ENCODE measurements around the gene CLECL1.

Gene CLECL1

GRCh38 chr12:9732921-9733461 is at the start of gene CLECL1:
TSS of gene CLECL1 (minus strand) at chr12:9733097.
- Histone ChIP-seq H3K4me3 (ENCODE audit: low read depth, low read length) (no peak within 1 kb of the TSS), H3K4me1 (ENCODE audit: control insufficient read depth, insufficient read depth, low read length) (no peaks in the 10 kb centered on the region), H3K9ac (ENCODE audit: low read length) (no peak within 1 kb of the TSS), H3K27me3 (ENCODE audit: control insufficient read depth, insufficient read depth, low read length) (no peaks in the 10 kb centered on the region), H3K36me3 (ENCODE audit: control insufficient read depth, insufficient read depth, low read length) (no peaks in the 10 kb centered on the region), H3K27ac (ENCODE audit: low read depth, low read length) (no peak within 1 kb of the TSS), H3K9me3 (ENCODE audit: control insufficient read depth, insufficient read depth, low read depth, low read length) (no peaks in the 10 kb centered on the region)

GRCh38 chr12:9781360-9781759 is 48.5 kb upstream of the CLECL1 start:
- Histone ChIP-seq H3K4me3 (ENCODE audit: low read depth, low read length) (no peak overlapping the region), H3K9me3 (ENCODE audit: control insufficient read depth, insufficient read depth, low read depth, low read length) (peaks cover 5% of the 10 kb centered on the region), H3K9ac (ENCODE audit: low read length) (no peak overlapping the region), H3K36me3 (ENCODE audit: control insufficient read depth, insufficient read depth, low read length) (no peaks in the 10 kb centered on the region), H3K4me1 (ENCODE audit: control insufficient read depth, insufficient read depth, low read length) (peaks cover 32% of the 10 kb centered on the region), H3K27me3 (ENCODE audit: control insufficient read depth, insufficient read depth, low read length) (no peaks in the 10 kb centered on the region), H3K27ac (ENCODE audit: low read depth, low read length) (no peak overlapping the region)

- Histone ChIP-seq H3K4me3 (ENCODE audit: low read depth, low read length) (no peak overlapping the region), H3K4me1 (ENCODE audit: control insufficient read depth, insufficient read depth, low read length) (peaks cover 24% of the 10 kb centered on the region), H3K9me3 (ENCODE audit: control insufficient read depth, insufficient read depth, low read depth, low read length) (peaks cover 5% of the 10 kb centered on the region), H3K36me3 (ENCODE audit: control insufficient read depth, insufficient read depth, low read length) (no peaks in the 10 kb centered on the region), H3K27ac (ENCODE audit: low read depth, low read length) (no peak overlapping the region), H3K9ac (ENCODE audit: low read length) (no peak overlapping the region), H3K27me3 (ENCODE audit: control insufficient read depth, insufficient read depth, low read length) (no peaks in the 10 kb centered on the region)
Observed at GRCh38 chr12:9779209-9779608, 46.3 kb upstream of the CLECL1 start.

GRCh38 chr12:9776781-9777180 is 43.9 kb upstream of the CLECL1 start:
- Histone ChIP-seq H3K9ac (ENCODE audit: low read length) (no peak overlapping the region), H3K36me3 (ENCODE audit: control insufficient read depth, insufficient read depth, low read length) (no peaks in the 10 kb centered on the region), H3K4me1 (ENCODE audit: control insufficient read depth, insufficient read depth, low read length) (peaks cover 17% of the 10 kb centered on the region; the same call in 1 of the 2 replicates), H3K27me3 (ENCODE audit: control insufficient read depth, insufficient read depth, low read length) (no peaks in the 10 kb centered on the region), H3K27ac (ENCODE audit: low read depth, low read length) (no peak overlapping the region), H3K9me3 (ENCODE audit: control insufficient read depth, insufficient read depth, low read depth, low read length) (peaks cover 5% of the 10 kb centered on the region), H3K4me3 (ENCODE audit: low read depth, low read length) (no peak overlapping the region)

- Histone ChIP-seq H3K27ac (ENCODE audit: low read depth, low read length) (no peak overlapping the region), H3K9ac (ENCODE audit: low read length) (no peak overlapping the region), H3K9me3 (ENCODE audit: control insufficient read depth, insufficient read depth, low read depth, low read length) (no peaks in the 10 kb centered on the region), H3K36me3 (ENCODE audit: control insufficient read depth, insufficient read depth, low read length) (no peaks in the 10 kb centered on the region), H3K27me3 (ENCODE audit: control insufficient read depth, insufficient read depth, low read length) (no peaks in the 10 kb centered on the region), H3K4me3 (ENCODE audit: low read depth, low read length) (no peak overlapping the region), H3K4me1 (ENCODE audit: control insufficient read depth, insufficient read depth, low read length) (peaks cover 17% of the 10 kb centered on the region; the same call in 1 of the 2 replicates)
Observed at GRCh38 chr12:9773216-9773877, 40.5 kb upstream of the CLECL1 start.

- Histone ChIP-seq H3K4me1 (ENCODE audit: control insufficient read depth, insufficient read depth, low read length) (peaks cover 5% of the 10 kb centered on the region; the same call in 1 of the 2 replicates), H3K36me3 (ENCODE audit: control insufficient read depth, insufficient read depth, low read length) (no peaks in the 10 kb centered on the region), H3K4me3 (ENCODE audit: low read depth, low read length) (no peak overlapping the region), H3K9me3 (ENCODE audit: control insufficient read depth, insufficient read depth, low read depth, low read length) (no peaks in the 10 kb centered on the region), H3K27ac (ENCODE audit: low read depth, low read length) (no peak overlapping the region), H3K27me3 (ENCODE audit: control insufficient read depth, insufficient read depth, low read length) (no peaks in the 10 kb centered on the region), H3K9ac (ENCODE audit: low read length) (no peak overlapping the region)
Observed at GRCh38 chr12:9763025-9763424, 30.1 kb upstream of the CLECL1 start.

- Histone ChIP-seq H3K36me3 (ENCODE audit: control insufficient read depth, insufficient read depth, low read length) (no peaks in the 10 kb centered on the region), H3K4me3 (ENCODE audit: low read depth, low read length) (no peak overlapping the region), H3K9me3 (ENCODE audit: control insufficient read depth, insufficient read depth, low read depth, low read length) (no peaks in the 10 kb centered on the region), H3K4me1 (ENCODE audit: control insufficient read depth, insufficient read depth, low read length) (peaks cover 5% of the 10 kb centered on the region; the same call in 1 of the 2 replicates), H3K27ac (ENCODE audit: low read depth, low read length) (no peak overlapping the region), H3K27me3 (ENCODE audit: control insufficient read depth, insufficient read depth, low read length) (no peaks in the 10 kb centered on the region), H3K9ac (ENCODE audit: low read length) (no peak overlapping the region)
Observed at GRCh38 chr12:9762369-9762768, 29.5 kb upstream of the CLECL1 start.

- H3K4me3 ChIP-seq (ENCODE audit: low read depth, low read length): no peak overlapping the region
- H3K27ac ChIP-seq (ENCODE audit: low read depth, low read length): no peak overlapping the region
- no peaks in the 10 kb centered on the region for H3K36me3 ChIP-seq (ENCODE audit: control insufficient read depth, insufficient read depth, low read length)
- H3K27me3 ChIP-seq (ENCODE audit: control insufficient read depth, insufficient read depth, low read length): no peaks in the 10 kb centered on the region
- no peaks in the 10 kb centered on the region for H3K9me3 ChIP-seq (ENCODE audit: control insufficient read depth, insufficient read depth, low read depth, low read length)
- no peak overlapping the region for H3K9ac ChIP-seq (ENCODE audit: low read length)
- H3K4me1 ChIP-seq (ENCODE audit: control insufficient read depth, insufficient read depth, low read length): peaks cover 5% of the 10 kb centered on the region; the same call in 1 of the 2 replicates
Observed at GRCh38 chr12:9761419-9761781, 28.5 kb upstream of the CLECL1 start.

- H3K4me3 ChIP-seq (ENCODE audit: low read depth, low read length): no peak within 1 kb of the TSS
- H3K9me3 ChIP-seq (ENCODE audit: control insufficient read depth, insufficient read depth, low read depth, low read length): no peaks in the 10 kb centered on the region
- H3K4me1 ChIP-seq (ENCODE audit: control insufficient read depth, insufficient read depth, low read length): peaks cover 5% of the 10 kb centered on the region; the same call in 1 of the 2 replicates
- no peaks in the 10 kb centered on the region for H3K36me3 ChIP-seq (ENCODE audit: control insufficient read depth, insufficient read depth, low read length)
- H3K27me3 ChIP-seq (ENCODE audit: control insufficient read depth, insufficient read depth, low read length): no peaks in the 10 kb centered on the region
- H3K27ac ChIP-seq (ENCODE audit: low read depth, low read length): no peak within 1 kb of the TSS
- H3K9ac ChIP-seq (ENCODE audit: low read length): no peak within 1 kb of the TSS
Observed at GRCh38 chr12:9760699-9761418, 28.0 kb upstream of the CLECL1 start, which contains the start of gene CD69. TSS of gene CD69 (minus strand) at chr12:9760901. CDS start at chr12:9760820, 81 bp downstream.

GRCh38 chr12:9760120-9760519 is 27.2 kb upstream of the CLECL1 start:
- H3K4me1 ChIP-seq (ENCODE audit: control insufficient read depth, insufficient read depth, low read length): peaks cover 5% of the 10 kb centered on the region; the same call in 1 of the 2 replicates
- no peaks in the 10 kb centered on the region for H3K27me3 ChIP-seq (ENCODE audit: control insufficient read depth, insufficient read depth, low read length)
- no peak overlapping the region for H3K9ac ChIP-seq (ENCODE audit: low read length)
- H3K27ac ChIP-seq (ENCODE audit: low read depth, low read length): no peak overlapping the region
- H3K9me3 ChIP-seq (ENCODE audit: control insufficient read depth, insufficient read depth, low read depth, low read length): no peaks in the 10 kb centered on the region
- H3K4me3 ChIP-seq (ENCODE audit: low read depth, low read length): no peak overlapping the region
- no peaks in the 10 kb centered on the region for H3K36me3 ChIP-seq (ENCODE audit: control insufficient read depth, insufficient read depth, low read length)

- no peak overlapping the region for H3K4me3 ChIP-seq (ENCODE audit: low read depth, low read length)
- no peaks in the 10 kb centered on the region for H3K9me3 ChIP-seq (ENCODE audit: control insufficient read depth, insufficient read depth, low read depth, low read length)
- no peak overlapping the region for H3K9ac ChIP-seq (ENCODE audit: low read length)
- peaks cover 3% of the 10 kb centered on the region; the same call in 1 of the 2 replicates for H3K4me1 ChIP-seq (ENCODE audit: control insufficient read depth, insufficient read depth, low read length)
- no peaks in the 10 kb centered on the region for H3K27me3 ChIP-seq (ENCODE audit: control insufficient read depth, insufficient read depth, low read length)
- no peak overlapping the region for H3K27ac ChIP-seq (ENCODE audit: low read depth, low read length)
- H3K36me3 ChIP-seq (ENCODE audit: control insufficient read depth, insufficient read depth, low read length): no peaks in the 10 kb centered on the region
Observed at GRCh38 chr12:9759694-9760093, 26.8 kb upstream of the CLECL1 start.
